GM12878 (cell line): Measurements from ENCODE around the gene NARF. TPM values are rescaled to one million over a fixed set of nuclear protein-coding genes. Genes with fewer than 3 reads are reported as not detected.
A peak's percentile ranks its signal among the peaks of the same experiment; 100 is the strongest.

Source experiments
- CBFB ChIP-seq: IDR thresholded peaks from 2 replicates; pipeline ENCODE4 v1.6.1; 2016; ENCODE audit warnings: antibody characterized with exemption, low read depth
- CHD4 ChIP-seq: fragments of 200-600 bp; sonication (generic); IDR thresholded peaks from 2 replicates; pipeline ENCODE4 v1.6.1; 2016; ENCODE audit warnings: mild to moderate bottlenecking
- E2F4 ChIP-seq: IDR thresholded peaks from 2 replicates; pipeline ENCODE4 v1.6.1; 2012; ENCODE audit warnings: low read depth, low read length, improper control_type of control experiment
- ELK1 ChIP-seq: IDR thresholded peaks from 2 replicates; pipeline ENCODE4 v1.6.1; 2012; ENCODE audit warnings: low read depth, low read length, improper control_type of control experiment
- ETV6 ChIP-seq, 2 experiments: fragments of 450-650 bp in 1 of 2; IDR thresholded peaks in 1 of 2; conservative IDR thresholded peaks in 1 of 2; 2 replicates each; pipeline ENCODE4 v1.6.1; 2014; ENCODE audit warnings: antibody characterized with exemption in 1 of 2, borderline replicate concordance in 1 of 2, low read depth in 1 of 2, mild to moderate bottlenecking in 1 of 2, moderate library complexity in 1 of 2
- HDGF ChIP-seq: fragments of 450-650 bp; IDR thresholded peaks from 2 replicates; pipeline ENCODE4 v1.6.1; 2016; ENCODE audit warnings: antibody characterized with exemption
- IRF3 ChIP-seq: fragments of 450-650 bp; IDR thresholded peaks from 2 replicates; pipeline ENCODE4 v1.6.1; 2014; ENCODE audit warnings: mild to moderate bottlenecking
- KAT2A ChIP-seq: conservative IDR thresholded peaks from 2 replicates; pipeline ENCODE4 v1.6.1; 2011; ENCODE audit warnings: low read depth, low read length; ENCODE audit not compliant: control insufficient read depth
- MEF2B ChIP-seq: fragments of 450-650 bp; IDR thresholded peaks from 2 replicates; pipeline ENCODE4 v1.6.1; 2018; ENCODE audit warnings: mild to moderate bottlenecking, moderate library complexity; ENCODE audit not compliant: partially characterized antibody, poor library complexity, severe bottlenecking
- MLLT1 ChIP-seq: fragments of 450-650 bp; IDR thresholded peaks from 2 replicates; pipeline ENCODE4 v1.6.1; 2016; ENCODE audit warnings: mild to moderate bottlenecking
- MTA2 ChIP-seq: fragments of 450-650 bp; IDR thresholded peaks from 2 replicates; pipeline ENCODE4 v1.6.1; 2016; ENCODE audit warnings: low read depth, mild to moderate bottlenecking, moderate library complexity
- NR2C2 ChIP-seq: IDR thresholded peaks from 2 replicates; pipeline ENCODE4 v1.6.1; 2011; ENCODE audit warnings: borderline replicate concordance, low read depth; ENCODE audit not compliant: control insufficient read depth, insufficient read length
- NRF1 ChIP-seq: conservative IDR thresholded peaks from 2 replicates; pipeline ENCODE4 v1.6.1; 2011; ENCODE audit warnings: mild to moderate bottlenecking, low read depth, low read length, improper control_type of control experiment
- PRDM15 ChIP-seq: fragments of 450-650 bp; formaldehyde crosslinking; IDR thresholded peaks from 2 replicates; pipeline ENCODE4 v1.4.0; 2020; ENCODE audit warnings: mild to moderate bottlenecking, moderate library complexity
- RAD21 ChIP-seq: IDR thresholded peaks from 2 replicates; pipeline ENCODE4 v1.6.1; 2011; ENCODE audit warnings: mild to moderate bottlenecking, low read depth, low read length, moderate library complexity; ENCODE audit not compliant: insufficient read depth
- RB1 ChIP-seq: fragments of 450-650 bp; formaldehyde crosslinking; IDR thresholded peaks from 2 replicates; pipeline ENCODE4 v1.6.1; 2017; ENCODE audit warnings: mild to moderate bottlenecking, borderline replicate concordance
- RELA ChIP-seq: fragments of 450-650 bp; IDR thresholded peaks from 2 replicates; pipeline ENCODE4 v1.8.0; 2014; ENCODE audit warnings: borderline replicate concordance; ENCODE audit not compliant: partially characterized antibody
- RUNX3 ChIP-seq: IDR thresholded peaks from 2 replicates; pipeline ENCODE4 v1.6.1; 2012; ENCODE audit warnings: low read length, inconsistent platforms
- SIX5 ChIP-seq: IDR thresholded peaks from 2 replicates; pipeline ENCODE4 v1.6.1; 2011; ENCODE audit warnings: mild to moderate bottlenecking, low read depth, low read length, moderate library complexity; ENCODE audit not compliant: severe bottlenecking
- SMARCA5 ChIP-seq: fragments of 450-650 bp; IDR thresholded peaks from 2 replicates; pipeline ENCODE4 v1.6.1; 2017; ENCODE audit warnings: mild to moderate bottlenecking
- TCF12 ChIP-seq: IDR thresholded peaks from 2 replicates; pipeline ENCODE4 v1.6.1; 2011; ENCODE audit warnings: low read depth, mild to moderate bottlenecking, low read length
- polyA plus RNA-seq, 11 experiments: library from polyadenylated mRNA; depleted of rRNA in 4 of 11; unstranded in 6 of 11; stranded (reverse) in 5 of 11; fragments of >200 nt; fragmentation: Nextera tagmentation in 4 of 11; fragmentation: Illumina TruSeq in 1 of 11; extraction: Ambion mirVana in 4 of 11; extraction: Trizol in 1 of 11; gene quantifications; 1 replicate in 1 of 11; 2 replicates in 10 of 11; pipeline versions ENCODE4 v1.2.1 to v1.2.3, GENCODE V29; 2011 to 2016; ENCODE audit warnings: inconsistent platforms in 2 of 11, missing spikeins in 2 of 11, low read depth in 1 of 11
- total RNA-seq, 4 experiments: library from RNA; depleted of rRNA in 3 of 4; stranded (reverse); fragments of >200 nt in 3 of 4; fragmentation: Illumina TruSeq in 1 of 4; extraction: Trizol in 1 of 4; gene quantifications; 2 replicates each; pipeline versions ENCODE4 v1.2.1 to v1.2.3, GENCODE V29; 2013 to 2021

Gene NARF
- total and polyA plus RNA-seq, 10 of the 15 experiments (the other 5 are each of a cell fraction or from before 2014, with no cell fraction given): 16.7 to 126 (median 47.5) TPM

- TF ChIP-seq MLLT1 (peak; percentile 93), HDGF (0 out of 2 replicates have a peak, but pooled peaks have one; percentile 39), E2F4 (0 out of 2 replicates have a peak, but pooled peaks have one; percentile 48), MEF2B (peak; percentile 80), RELA (peak; percentile 95), KAT2A (no peak), NRF1 (peak; percentile 69), ELK1 (no peak), RAD21 (no peak), TCF12 (no peak), MTA2 (no peak), ETV6 (conservative IDR thresholded peaks at IDR 0.05 in 1 of 2, IDR thresholded peaks at IDR 0.05 in 1 of 2; ENCODE audit: borderline replicate concordance in 1 of 2, low read depth in 1 of 2) (no peak), IRF3 (peak; percentile 66; the same call in 1 of the 2 replicates), SMARCA5 (no peak), RUNX3 (no peak), RB1 (peak; percentile 52; the same call in 1 of the 2 replicates), PRDM15 (CRISPR knock-in tag) (no peak), CBFB (no peak), NR2C2 (no peak), CHD4 (no peak), SIX5 (no peak)
Measured at GRCh38 chr17:82496529-82497434, 38.2 kb downstream of the NARF start (continued).
